Measurements from ENCODE around the gene KSR1. TPM values are rescaled to one million over a fixed set of nuclear protein-coding genes. Genes with fewer than 3 reads are reported as not detected.
A peak's percentile ranks its signal among the peaks of the same experiment; 100 is the strongest.

Gene KSR1
- total RNA-seq, 1 donor from 2014 or later: 18.1 TPM

GRCh38 chr17:27514595-27515413, 58.6 kb downstream of the KSR1 start:
- DNase-seq (ENCODE audit: low read depth in 2 of 2): no peak

DNA sequence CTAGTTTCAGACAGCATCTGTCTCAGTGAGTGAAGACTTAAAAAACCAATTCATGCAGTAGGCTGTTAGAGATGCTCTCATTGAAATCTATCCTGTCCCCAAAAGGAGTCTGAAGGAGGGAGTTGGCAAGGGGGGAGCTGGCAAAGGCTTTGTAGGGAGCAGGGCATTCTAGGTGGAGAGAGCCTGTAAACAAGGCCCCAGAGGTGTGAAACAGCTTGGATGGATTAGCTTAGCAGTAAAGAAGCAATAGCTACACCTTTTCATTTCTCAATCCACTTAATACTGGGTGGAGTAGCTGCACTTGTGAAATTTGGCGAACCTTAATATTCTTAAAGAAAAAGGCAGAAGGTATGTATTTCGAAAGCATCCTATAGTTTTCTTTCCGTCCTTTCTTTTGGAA, 61.8 kb downstream of the KSR1 start:
- no peak for DNase-seq (ENCODE audit: low read depth in 2 of 2)

- DNase-seq (ENCODE audit: low read depth in 2 of 2): no peak
These were observed 62.6 kb downstream of the KSR1 start for GRCh38 chr17:27518545-27519521.

GRCh38 chr17:27519550-27519949, 63.3 kb downstream of the KSR1 start:
- no peak for DNase-seq (ENCODE audit: low read depth in 2 of 2)

DNA sequence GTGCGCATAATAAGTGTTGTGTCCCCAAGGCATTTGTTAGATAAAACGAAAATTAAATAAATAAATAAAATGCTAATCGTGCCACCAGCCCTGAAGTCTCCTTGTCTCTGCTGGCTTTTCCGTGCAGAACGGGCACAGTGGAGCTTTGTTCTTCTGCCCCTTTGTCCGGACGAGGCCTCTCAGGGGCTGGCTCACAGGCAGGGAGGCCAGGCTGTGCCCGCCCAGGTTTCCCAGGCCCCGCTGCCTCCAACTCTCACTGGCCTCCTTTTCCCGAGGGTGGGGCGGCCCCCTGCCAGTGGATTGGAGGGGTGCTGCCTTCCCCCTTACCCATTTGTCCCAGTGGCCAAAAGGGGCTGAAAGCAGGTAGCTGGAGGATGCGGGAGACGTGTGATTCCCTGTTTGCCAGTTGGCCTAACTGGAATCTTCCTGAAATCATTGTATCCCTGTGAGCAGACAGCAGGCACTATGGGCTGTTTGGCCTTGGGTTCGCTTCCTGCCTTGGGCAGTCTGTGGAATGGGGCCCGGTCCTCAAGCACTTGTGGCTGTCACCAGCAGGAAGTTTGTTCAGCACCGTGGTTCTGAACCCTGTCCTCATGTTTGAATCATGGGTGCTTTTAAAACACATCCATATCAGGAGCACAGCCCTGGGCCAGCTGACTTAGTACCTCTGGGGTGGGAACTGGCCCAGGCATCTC, 64.4 kb downstream of the KSR1 start:
- peak in 1 of 2 donors; percentile 7 for DNase-seq (ENCODE audit: low read depth in 2 of 2)

- DNase-seq (ENCODE audit: low read depth in 2 of 2): no peak
These were observed 65.2 kb downstream of the KSR1 start for GRCh38 chr17:27521281-27522027.

DNA sequence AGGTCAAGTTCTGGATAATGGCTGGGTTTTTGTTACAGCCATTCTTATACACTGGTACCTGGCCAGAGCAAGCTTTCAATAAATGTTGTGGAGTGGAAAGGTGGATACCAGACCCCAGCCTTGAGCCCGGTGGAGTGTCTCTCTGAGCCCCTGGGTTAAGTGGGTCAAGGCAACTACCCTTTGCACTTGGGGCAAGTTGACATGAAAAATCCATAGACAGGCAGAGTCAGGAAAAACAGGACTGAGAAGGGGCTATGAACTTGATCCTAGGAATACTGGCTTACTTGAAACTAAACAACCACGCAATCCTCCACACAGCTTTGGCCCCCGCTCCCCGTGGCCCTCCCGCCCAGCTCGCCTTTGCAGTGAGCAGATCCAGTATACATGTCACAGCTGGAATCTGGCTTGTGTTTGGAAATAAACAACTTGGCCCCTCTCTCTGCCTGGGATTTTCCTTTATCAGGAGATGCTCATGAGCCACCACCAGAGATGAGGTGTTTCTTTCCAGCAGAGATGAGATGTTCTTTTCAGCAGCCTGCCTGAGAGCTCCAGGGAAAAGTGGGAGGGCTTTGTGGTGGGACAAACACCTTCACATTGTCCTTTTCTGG, 65.9 kb downstream of the KSR1 start:
- no peak for DNase-seq (ENCODE audit: low read depth in 2 of 2)

GRCh38 chr17:27523712-27524111, 67.5 kb downstream of the KSR1 start:
- no peak for DNase-seq (ENCODE audit: low read depth in 2 of 2)

GRCh38 chr17:27524594-27524993, 68.3 kb downstream of the KSR1 start:
- no peak for DNase-seq (ENCODE audit: low read depth in 2 of 2)

DNA sequence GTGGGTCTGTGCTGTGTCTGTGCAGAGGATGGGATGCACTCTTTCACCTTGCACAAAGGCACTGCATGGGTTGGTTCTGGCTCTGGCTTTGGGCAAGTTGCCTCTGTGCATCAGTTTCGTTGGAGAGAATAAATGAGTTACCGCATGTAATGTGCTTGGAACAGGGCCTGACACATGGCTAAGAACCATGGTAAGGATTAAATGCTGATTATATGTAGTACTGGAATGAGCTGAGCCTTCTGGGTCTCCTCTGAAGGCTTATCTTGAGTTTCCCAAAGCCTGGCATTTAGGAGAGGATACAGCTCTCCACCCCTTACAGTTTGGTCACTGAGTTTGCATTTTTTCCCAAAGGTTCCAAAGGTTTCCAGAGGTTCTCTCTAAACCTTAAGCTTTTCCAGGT, 69.1 kb downstream of the KSR1 start:
- no peak for DNase-seq (ENCODE audit: low read depth in 2 of 2)

- no peak for DNase-seq (ENCODE audit: low read depth in 2 of 2)
These were observed 69.8 kb downstream of the KSR1 start for GRCh38 chr17:27525836-27526603.

DNA sequence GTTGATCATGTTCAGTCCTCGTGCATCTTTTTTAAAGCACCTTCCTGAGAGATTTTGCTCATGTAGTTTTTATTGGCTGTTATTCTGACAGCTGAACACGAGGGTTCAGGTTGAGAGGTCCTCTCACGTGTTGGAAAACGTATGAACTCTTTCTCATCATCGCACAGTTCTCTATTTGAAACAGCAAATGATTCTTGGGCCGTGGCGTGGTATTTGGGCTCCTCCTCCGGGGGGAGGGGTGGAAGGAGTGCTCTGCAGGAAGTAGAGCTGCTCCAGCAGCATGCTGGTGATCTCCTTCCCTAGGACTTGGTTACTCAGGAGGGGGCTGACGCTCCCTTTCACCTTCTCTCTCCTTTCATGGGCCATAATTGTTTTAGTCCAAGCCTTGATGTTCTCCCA, 70.4 kb downstream of the KSR1 start:
- peak in 1 of 2 donors; percentile 35 for DNase-seq (ENCODE audit: low read depth in 2 of 2)

GRCh38 chr17:27529230-27529796, 73.1 kb downstream of the KSR1 start:
- peak; percentile 31 to 34 for DNase-seq (ENCODE audit: low read depth in 2 of 2)

GRCh38 chr17:27530764-27531391, 74.6 kb downstream of the KSR1 start:
- peak in 1 of 2 donors; percentile 54 for DNase-seq (ENCODE audit: low read depth in 2 of 2)

DNA sequence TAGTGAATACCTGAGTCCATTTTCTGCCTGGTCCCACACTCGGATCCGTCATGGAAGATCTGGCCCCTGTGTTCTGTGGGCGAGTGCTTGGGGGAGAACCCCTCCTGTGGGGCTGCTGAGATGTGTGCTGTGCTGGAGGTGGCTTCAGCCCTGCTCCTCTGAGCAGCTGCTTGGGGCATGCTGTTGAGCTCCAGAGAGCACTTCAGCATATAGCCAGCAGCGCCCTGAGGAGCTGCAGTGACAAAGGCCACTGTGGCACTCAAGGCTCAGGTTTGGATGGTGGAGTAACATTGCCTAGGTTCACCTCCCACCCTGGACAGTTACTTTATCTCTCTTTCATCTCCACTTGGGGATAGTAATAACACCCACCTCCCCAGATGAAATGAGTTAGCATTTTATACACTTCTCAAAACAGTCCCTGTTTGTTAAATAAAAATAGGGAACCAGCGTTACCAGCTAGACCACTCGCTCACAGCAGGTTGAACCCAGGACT, 75.3 kb downstream of the KSR1 start:
- no peak for DNase-seq (ENCODE audit: low read depth in 2 of 2)

GRCh38 chr17:27532269-27533263, 76.3 kb downstream of the KSR1 start:
- no peak for DNase-seq (ENCODE audit: low read depth in 2 of 2)

Data from lung microvascular endothelial cell (primary cell).